GM12864 (cell line): Measurements from ENCODE around the gene RAB7A.

Experiments used
- DNase-seq: peaks from one replicate; pipeline ENCODE4 v3.0.0-alpha.2; 2011; ENCODE audit warnings: low read depth
- H3K4me3 ChIP-seq: 2 replicates; pipeline ENCODE4 v1.5.1; 2011; ENCODE audit warnings: mild to moderate bottlenecking, low read depth, low read length, control low read depth
- CTCF ChIP-seq: IDR thresholded peaks from 2 replicates; pipeline ENCODE4 v1.5.1; 2011; ENCODE audit warnings: low read depth, mild to moderate bottlenecking, moderate library complexity, low read length, control low read depth, inconsistent platforms; ENCODE audit errors: missing control alignments

The RAB7A gene

GRCh38 chr3:128702391-128702790 lies 23.6 kb upstream of the RAB7A start:
- TF ChIP-seq CTCF = no peak
- no peak overlapping the region for H3K4me3 ChIP-seq
- DNase-seq = no peak

GRCh38 chr3:128703561-128703960 lies 22.4 kb upstream of the RAB7A start:
- no peak overlapping the region for H3K4me3 ChIP-seq
- no peak for TF ChIP-seq CTCF
- no peak for DNase-seq

- TF ChIP-seq CTCF = no peak
- H3K4me3 ChIP-seq = no peak overlapping the region
- no peak for DNase-seq
Observed at GRCh38 chr3:128706086-128706615, 19.8 kb upstream of the RAB7A start.

- no peak for TF ChIP-seq CTCF
- DNase-seq = no peak
- no peak overlapping the region for H3K4me3 ChIP-seq
Observed at GRCh38 chr3:128707928-128708494, 18.0 kb upstream of the RAB7A start.

- DNase-seq = no peak
- no peak overlapping the region for H3K4me3 ChIP-seq
- no peak for TF ChIP-seq CTCF
Observed at GRCh38 chr3:128709038-128709437, 16.9 kb upstream of the RAB7A start.

GRCh38 chr3:128709506-128710210 lies 16.3 kb upstream of the RAB7A start:
- DNase-seq = no peak
- no peak for TF ChIP-seq CTCF

More at GRCh38 chr3:128709506-128710210, 16.3 kb upstream of the RAB7A start:
- no peak overlapping the region for H3K4me3 ChIP-seq
